ENCODE results near the gene TSHR.
"Not testable (repeated sequence)": the region's sequence is repeated elsewhere in the genome, so short reads cannot be mapped to it uniquely, and the experiment has no call there.

TSHR gene

DNA sequence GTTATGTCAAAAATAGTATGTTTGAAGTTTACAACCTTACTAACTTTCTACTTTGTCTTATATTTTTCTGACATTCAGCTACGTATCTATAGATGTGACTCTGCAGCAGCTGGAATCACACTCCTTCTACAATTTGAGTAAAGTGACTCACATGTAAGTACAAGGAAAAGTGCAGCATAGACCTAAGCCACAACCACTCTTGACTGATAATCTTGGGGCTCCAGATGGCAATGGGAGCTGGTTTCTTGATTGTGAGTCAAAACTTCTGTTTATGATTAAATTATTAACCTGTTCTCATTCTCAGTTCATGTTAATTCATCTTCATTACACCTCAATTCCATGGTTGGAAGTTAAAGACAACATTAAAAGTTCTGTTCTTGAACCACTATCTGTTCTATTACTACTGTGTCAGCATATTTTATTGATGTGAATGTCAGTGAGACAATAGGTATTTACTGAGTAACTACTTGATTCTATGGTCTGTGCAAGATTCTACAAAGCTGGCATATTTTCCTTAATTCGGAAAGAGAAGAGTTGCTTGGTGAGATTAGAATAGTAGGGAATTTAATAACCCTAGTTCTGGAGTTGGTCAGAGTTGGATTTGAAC, 112.9 kb downstream of the TSHR start:
- no peak for DNase-seq (ENCODE audit: low spot score)

DNA sequence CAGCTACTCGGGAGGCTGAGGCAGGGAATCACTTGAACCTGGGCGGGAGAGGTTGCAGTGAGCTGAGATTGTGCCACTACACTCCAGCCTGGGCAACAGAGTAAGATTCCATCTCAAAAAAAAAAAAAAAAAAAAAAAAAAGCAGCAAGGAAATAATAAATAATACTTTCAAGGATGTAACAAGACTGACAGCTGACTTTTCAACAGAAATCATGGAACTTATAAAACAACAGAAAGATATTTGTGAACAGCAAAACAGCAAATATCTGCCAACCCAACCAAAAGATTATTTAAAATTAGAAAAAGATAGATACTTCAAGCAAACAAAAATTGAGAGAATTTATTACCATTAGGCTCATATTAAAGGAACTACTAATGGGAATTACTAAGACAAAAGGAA, 115.1 kb downstream of the TSHR start:
- DNase-seq (ENCODE audit: low spot score) = no peak

DNA sequence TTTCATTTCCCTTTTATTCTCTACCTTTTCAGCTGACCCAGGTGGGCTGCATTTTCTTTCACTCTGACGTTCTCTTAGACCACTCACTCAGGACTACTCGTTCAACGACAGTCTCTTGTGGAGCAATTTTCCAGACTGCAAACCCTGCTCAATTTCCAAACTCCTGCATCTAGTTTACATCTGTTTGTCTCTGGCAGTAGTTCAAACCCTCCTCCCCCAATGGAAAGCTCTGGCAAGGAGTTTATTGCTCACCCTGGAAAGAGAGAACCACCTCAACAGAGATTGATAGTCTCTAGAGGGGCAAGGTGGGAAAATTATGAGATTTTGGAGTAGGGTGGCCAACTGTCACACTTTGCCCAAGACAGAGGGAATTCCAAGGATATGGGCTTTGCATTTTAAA, 130.2 kb downstream of the TSHR start:
- DNase-seq (ENCODE audit: low spot score) = no peak

DNA sequence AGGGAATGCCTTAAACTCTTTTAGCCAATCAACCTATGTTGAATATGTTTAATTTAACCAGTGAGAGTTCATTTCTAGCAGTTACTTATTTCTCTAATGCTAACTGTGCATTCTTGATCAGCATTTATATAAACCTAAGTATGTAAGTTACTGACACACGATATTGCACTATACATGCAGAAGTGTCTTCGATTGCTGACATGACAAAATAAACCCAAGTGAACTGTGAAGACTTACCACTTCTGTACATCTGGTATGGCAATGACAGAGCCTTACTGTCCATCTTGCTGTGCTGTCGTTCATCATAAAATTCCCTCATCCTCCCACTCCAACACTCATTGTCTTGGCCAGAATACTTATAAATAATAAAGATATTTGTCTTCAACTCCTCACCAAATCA, 131.8 kb downstream of the TSHR start:
- no peak for DNase-seq (ENCODE audit: low spot score)

DNA sequence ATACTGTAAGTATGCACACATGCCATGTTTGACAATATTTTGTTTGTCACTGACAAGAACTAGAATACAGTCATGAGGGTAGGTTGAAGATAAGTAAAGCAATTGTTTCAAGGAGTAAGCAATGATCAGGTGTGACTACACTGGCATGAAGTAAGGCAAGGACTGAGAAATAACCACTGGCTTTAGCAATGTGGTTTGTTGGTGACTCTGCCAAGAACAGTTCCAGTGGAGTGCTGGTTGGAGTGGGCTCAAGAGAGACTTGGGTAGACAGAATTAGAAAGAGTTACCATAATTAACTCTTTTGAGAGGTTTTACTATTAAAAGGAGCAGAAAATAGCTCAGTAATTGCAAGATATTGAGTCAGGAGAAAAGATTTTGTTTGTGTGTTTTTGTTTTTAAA, 135.7 kb downstream of the TSHR start:
- DNase-seq (ENCODE audit: low spot score) = no peak

DNA sequence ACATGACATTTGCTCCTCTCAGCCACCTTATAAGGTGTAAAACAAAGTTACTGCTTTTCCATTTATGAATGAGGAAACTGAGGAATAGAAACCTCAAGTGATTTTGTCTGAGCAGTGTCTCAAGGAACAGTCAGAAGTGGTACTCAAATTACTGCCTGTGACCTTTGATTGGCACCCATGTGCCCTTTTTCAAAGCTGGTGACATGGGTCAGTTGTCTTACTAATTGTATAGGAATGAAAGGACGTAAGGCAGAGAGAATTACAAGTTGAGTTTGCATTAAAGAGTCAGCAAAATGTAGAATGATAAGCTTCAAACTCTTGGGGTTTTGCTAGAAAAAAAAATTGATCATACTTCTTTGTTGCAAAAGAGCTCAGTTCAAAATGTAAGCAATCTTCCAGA, 136.2 kb downstream of the TSHR start:
- no peak for DNase-seq (ENCODE audit: low spot score)

DNA sequence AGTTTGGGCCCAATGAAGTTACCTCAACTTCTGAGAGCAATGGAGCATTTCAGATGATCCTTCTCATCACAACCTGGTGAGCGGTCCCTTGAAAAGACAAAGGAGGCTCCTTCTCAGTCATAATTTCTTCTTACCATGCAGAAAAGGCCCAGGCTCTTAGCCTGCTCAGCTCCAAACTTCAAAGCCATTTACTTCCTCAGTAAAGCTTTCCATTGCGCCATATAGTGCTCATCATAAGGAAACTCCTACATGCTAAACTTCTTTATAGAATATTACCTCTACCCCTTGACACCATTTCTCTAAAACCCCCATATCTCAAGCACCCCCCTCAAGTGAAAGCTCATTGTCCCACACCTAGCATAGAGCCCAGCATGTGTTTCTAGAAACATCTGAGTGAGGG, 138.2 kb downstream of the TSHR start:
- DNase-seq (ENCODE audit: low spot score) = no peak

DNA sequence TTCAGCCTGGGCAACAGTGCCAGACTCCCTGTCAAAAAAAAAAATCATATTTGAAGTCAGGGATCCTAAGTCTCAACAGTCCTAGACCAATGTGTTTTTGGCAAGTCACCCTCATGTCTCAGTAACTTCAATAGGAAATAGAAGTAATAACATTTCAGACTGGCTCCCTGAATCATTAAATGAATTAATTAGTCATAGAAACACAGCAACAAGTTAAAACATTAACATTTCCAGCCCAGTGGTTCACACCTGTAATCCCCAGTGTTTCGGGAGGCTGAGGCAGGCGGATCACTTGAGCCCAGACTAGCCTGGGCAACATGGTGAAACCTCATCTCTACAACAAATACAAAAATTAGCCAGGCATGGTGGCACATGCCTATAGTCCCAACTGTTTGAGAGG, 140.1 kb downstream of the TSHR start:
- no peak for DNase-seq (ENCODE audit: low spot score)

DNA sequence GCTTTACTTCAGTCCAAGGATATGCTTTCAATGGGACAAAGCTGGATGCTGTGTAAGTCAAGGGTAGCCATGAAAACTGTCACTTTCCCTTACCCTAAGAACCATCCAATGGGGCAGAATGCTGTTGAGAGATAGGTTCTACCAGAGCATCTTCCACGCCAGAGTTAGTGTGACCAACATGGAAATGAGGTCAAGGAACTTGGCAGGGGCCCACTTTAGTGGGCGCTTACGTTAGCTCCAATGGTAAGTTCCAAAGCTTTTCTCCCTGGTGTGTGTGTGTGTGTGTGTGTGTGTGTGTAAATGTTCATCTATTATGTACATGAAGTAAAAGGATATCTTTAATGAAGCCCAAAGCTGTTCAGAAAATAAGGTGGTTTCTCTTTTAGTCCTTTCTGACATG, 141.2 kb downstream of the TSHR start:
- no peak for DNase-seq (ENCODE audit: low spot score)

DNA sequence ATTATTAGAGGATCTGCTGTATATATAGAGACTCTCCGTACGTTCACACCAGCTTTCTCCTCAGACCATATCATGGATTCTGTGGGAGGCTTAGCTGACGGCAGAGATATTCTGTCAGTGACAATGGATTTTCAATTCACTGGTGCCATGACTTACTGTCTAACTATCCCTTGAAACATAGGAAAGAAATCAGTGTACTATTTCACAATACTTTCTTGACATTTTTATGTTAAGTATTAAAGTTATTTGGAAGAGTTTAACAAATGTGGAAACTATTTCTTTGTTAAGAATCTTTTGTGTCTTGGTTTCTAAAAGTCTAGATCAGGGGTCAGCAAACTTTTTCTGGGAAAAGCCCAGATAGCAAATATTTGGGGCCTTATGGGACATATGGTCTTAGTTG, 146.8 kb downstream of the TSHR start:
- no peak for DNase-seq (ENCODE audit: low spot score)

DNA sequence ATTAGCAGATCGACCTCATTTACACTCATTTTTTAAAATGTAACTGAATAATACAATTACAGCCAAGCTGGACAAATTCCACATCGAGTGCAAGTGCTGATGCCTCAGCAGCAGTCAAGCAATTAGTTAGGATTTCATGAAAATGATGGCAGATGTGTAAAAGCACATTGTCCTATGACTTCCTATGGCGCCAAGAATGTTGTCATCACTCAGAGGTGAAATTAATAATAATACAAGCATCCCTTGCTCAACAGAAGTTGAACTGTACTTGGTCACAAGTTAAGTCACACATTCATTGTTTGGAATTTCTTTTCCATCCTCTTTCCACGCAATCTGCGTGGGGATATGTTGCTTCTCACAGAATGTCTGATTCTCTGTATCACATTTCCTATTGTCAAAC, 148.0 kb downstream of the TSHR start:
- no peak for DNase-seq (ENCODE audit: low spot score)

DNA sequence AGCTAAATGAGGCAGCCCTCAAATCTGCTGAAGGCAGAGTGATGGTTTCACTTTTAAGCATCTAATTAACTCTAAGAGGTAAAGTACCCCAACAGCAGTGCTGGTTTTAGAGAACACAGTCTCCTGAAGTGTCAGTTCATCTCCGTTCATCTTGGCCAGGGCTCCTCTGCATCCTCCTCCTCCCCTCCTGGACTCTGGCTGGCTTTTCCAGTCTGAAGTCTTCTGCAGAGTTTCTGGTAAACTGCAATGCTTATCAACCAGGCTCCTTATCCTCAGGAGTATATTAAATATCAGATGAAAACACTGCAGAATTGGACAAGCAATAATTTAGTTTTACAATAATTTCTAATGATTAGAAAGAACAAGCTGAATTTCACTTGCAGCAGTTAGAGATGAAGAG, 150.0 kb downstream of the TSHR start:
- no peak for DNase-seq (ENCODE audit: low spot score)

DNA sequence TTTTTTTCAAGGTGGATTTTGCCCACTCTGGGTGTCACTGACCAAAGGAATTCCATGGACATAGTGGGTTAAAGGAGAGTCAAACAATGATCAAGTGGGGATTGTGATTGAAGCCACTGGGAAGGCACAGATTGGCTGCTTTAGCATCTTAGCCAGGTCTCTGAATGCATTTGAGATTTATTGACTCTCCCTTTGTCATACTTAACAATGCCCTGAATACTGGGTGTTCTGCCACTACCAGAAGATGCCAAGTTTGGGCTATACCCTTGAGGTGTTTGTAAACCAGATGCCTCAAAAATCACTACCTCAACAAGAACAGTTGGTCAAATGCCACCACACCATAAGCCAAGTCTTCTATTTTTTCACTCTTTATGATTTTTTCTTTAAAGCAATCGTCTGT, 150.5 kb downstream of the TSHR start:
- DNase-seq (ENCODE audit: low spot score) = no peak

DNA sequence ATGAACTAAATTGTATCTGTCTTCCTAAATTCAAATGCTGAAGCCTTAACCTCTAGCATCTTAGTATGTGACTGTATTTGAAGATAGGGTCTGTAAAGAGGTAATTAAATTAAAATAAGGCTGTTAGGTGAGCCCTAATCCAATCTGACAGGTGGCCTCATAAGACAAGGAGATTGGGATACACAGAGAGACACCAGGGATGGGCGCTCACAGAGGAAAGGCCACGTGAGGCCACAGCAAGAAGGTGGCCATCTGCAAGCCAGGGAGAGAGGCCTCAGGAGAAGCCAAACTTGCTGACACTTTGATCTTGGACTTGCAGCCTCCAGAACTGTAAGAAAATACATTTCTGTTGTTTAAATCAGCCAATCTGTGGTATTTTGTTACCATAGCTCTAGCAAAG, 154.8 kb downstream of the TSHR start:
- no peak for DNase-seq (ENCODE audit: low spot score)

DNA sequence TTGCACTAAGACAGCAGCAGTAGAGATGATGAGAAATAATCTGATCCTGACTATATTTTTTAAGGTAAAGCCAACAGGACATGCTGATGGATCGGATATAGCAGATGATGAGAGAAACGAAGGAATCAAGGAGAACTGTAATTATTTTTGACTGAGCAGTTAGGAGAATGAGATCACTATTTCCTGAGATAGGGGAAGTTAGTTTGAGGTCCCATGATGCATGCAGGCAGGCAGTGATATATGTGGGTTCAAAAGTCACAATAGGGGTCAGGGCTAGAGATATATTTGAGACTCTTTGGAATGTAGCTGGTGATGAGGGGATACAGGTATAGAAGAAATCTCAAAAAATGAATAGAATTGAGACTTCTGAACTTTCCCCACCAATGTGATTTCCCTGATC, 157.8 kb downstream of the TSHR start:
- no peak for DNase-seq (ENCODE audit: low spot score)

DNA sequence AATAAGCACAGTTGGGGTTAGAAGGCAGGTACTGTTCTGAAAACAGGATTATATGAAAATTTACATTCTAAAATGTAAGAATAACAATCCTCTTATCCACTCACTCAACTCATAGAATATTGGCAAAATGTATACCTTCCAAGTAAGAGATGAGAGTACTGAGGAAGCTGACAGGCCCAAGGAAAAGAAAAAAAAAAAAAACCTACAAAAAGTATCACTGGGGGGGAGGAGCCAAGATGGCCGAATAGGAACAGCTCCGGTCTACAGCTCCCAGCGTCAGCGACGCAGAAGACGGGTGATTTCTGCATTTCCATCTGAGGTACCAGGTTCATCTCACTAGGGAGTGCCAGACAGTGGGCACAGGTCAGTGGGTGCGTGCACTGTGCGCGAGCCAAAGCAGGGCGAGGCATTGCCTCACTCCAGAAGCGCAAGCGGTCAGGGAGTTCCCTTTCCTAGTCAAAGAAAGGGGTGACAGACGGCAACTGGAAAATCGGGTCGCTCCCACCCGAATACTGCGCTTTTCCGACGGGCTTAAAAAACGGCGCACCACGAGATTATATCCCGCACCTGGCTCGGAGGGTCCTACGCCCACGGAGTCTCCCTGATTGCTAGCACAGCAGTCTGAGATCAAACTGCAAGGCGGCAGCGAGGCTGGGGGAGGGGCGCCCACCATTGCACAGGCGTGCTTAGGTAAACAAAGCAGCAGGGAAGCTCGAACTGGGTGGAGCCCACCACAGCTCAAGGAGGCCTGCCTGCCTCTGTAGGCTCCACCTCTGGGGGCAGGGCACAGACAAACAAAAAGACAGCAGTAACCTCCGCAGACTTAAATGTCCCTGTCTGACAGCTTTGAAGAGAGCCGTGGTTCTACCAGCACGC, 158.8 kb downstream of the TSHR start:
- DNase-seq (ENCODE audit: low spot score) = not testable (repeated sequence)

DNA sequence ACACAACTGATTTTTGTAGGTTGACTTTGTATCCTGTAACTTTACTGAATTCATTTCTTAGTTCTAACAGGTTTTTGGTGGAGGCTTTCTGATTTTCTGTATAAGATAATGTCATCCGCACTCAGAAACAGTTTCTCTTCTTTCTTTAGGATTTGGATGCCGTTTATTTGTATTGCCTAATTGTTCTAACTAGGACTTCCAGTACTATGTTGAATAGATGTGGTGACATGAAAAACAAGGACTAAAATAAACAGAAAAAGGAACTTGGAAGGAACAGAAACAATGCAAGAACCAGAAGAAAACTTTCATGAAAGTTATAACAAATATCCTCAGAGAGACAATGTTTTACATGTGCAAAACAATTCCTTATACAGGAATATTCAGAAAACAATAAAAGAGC, 165.1 kb downstream of the TSHR start:
- peak; percentile 5 for DNase-seq (ENCODE audit: low spot score)

DNA sequence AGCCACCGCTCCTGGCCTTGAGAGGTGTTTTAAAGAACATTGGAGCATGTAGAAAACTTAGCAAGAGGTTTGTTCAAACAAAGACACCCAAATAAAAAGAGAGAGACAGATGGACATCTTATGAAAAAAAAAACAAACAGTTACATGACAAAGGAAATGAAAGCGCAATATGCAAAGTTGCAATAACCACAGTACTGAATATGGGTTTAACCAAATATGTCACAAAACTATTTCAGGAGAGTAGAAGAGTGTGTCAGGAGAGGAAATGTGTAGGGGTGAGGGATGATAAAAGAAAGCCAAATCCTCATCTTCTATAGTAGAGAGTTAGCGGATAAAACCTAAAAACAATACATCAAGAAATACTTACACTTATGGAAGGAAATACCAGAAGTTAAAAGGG, 166.9 kb downstream of the TSHR start:
- DNase-seq (ENCODE audit: low spot score) = no peak

DNA sequence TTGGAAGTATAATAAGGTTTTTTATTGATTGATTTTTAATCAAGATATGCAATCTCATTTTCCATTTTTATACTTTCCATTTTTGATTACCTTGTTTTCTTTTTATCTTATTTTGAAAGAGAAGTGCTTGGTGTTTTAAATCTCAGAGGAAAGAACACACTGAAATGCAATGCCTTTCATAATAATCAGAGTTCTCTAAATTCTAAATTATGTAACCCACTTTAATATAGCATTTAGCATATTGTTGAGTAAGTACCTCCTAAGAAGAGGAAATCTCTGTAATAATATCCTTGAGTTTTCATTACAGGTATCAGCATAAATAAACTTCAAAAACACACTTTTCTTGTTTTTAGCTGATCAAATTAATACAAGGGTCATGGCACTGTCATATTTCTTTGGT, 168.4 kb downstream of the TSHR start:
- no peak for DNase-seq (ENCODE audit: low spot score)

DNA sequence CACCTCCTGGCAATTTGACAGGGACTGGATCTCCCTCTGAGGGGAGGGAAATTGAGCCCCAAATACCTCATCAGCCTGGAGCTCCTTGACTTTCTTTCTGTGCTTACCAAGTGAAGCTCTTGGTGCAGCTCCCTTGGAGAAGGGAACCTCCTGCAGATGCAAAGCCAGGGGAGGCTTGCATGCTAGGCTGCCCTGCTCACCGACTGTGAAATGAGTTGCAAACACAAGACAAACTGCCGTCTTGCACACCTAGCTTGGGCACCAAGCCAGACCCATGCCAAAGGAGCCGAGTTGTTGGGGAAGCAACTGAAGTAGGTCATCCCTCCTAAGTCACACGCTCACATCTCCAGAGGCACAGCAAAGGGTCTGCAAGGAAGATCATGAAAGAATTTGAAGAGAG, 170.1 kb downstream of the TSHR start:
- no peak for DNase-seq (ENCODE audit: low spot score)

DNA sequence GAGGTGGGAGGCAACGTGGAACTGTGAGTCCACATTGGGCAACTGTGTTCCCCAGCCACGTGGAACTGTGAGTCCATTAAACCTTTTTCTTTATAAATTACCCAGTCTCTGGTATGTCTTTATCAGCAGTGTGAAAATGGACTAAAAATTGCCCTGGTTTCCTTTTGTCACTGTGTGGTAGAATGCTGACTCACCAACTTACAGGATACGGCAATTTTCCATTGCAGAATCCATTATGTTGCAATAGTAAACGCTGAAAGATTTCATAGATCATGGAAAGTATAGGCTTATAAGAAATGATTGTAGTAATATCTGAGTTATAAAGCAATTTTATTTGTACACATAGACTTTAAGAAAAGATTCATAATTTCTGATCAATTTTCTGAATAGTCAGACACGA, 172.4 kb downstream of the TSHR start:
- no peak for DNase-seq (ENCODE audit: low spot score)

DNA sequence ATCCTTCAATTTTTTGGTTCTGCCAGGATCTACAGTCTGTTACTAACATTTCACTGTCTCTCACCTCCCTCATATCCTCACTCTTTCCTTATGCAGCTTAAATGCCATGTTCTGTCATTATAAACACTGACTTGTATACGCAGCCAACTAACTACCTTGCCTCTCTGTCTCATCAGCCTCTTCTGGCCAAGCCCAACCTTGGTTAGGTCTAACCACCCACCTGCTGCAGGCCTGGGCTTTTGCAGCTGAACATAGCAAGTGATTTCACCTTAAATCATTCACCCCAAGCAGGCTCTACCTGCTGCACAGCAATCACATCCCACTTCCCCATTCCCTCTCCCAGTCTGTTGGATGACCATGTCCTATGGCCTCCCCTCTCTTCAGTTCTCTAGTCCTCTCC, 173.8 kb downstream of the TSHR start:
- DNase-seq (ENCODE audit: low spot score) = no peak

DNA sequence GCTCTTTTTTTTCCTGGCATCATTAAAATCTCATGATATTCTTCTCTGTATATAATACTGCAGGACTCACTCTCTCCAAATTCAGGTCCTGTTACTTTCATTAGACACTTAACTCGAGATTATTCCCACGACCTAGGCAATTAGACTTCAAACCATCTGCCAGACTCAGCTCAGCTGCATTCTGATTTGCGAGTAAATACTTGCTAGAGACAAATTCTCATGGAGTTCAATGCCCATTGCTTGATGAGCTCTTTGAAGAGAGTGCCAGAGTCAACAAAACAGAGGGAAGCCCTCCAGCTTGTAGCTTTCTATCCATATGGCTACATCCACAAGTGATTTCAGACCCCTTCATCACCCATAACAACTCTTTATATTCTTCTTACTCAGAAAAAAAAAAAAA, 177.0 kb downstream of the TSHR start:
- DNase-seq (ENCODE audit: low spot score) = no peak

DNA sequence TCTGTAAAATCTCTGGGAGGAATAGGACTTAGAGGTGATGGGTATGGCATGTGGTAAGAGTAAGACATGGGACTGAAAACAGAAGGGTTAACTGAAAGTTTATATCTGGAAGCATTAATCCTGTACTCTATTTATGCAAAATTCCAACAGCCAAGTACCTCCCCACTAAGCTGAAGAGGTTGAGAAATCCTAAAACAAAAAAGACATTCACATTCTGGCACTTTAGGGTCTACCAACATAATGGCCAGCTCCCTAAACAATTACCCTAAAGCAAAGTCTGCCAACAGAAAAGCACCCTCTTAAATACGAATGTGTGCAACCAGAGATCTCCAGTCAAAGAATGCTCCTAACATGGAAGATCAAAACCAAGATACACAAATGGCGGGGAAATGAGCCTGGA, 178.0 kb downstream of the TSHR start:
- no peak for DNase-seq (ENCODE audit: low spot score)

All from globus pallidus (tissue), 1 donor.